GM18519 (cell line): ENCODE measurements around the gene EFCAB8.
"Not testable (repeated sequence)": the region's sequence is repeated elsewhere in the genome, so short reads cannot be mapped to it uniquely, and the experiment has no call there.

Experiments
- ATAC-seq: cut with Tn5 transposase; IDR thresholded peaks from one replicate; pipeline ENCODE4 v1.9.1; 2021; ENCODE audit warnings: mild to moderate bottlenecking, moderate library complexity; ENCODE audit not compliant: unreplicated experiment, low FRiP score

The EFCAB8 gene

GRCh38 chr20:32885952-32886351, 27.2 kb downstream of the EFCAB8 start:
- ATAC-seq: no peak

- no peak for ATAC-seq
These were observed 27.9 kb downstream of the EFCAB8 start for GRCh38 chr20:32886652-32887051.

GRCh38 chr20:32887492-32887891, 28.8 kb downstream of the EFCAB8 start:
- ATAC-seq: no peak

GRCh38 chr20:32888636-32889035, 29.9 kb downstream of the EFCAB8 start:
- no peak for ATAC-seq

GRCh38 chr20:32889281-32889680, 30.6 kb downstream of the EFCAB8 start:
- ATAC-seq: no peak

GRCh38 chr20:32891491-32891890, 32.8 kb downstream of the EFCAB8 start:
- ATAC-seq: no peak

- ATAC-seq: no peak
These were observed 33.4 kb downstream of the EFCAB8 start for GRCh38 chr20:32891926-32892660.

- no peak for ATAC-seq
These were observed 34.7 kb downstream of the EFCAB8 start for GRCh38 chr20:32893263-32894025.

- no peak for ATAC-seq
These were observed 35.3 kb downstream of the EFCAB8 start for GRCh38 chr20:32894026-32894483.

- no peak for ATAC-seq
These were observed 36.1 kb downstream of the EFCAB8 start for GRCh38 chr20:32894711-32895355.

GRCh38 chr20:32896521-32897280, 38.0 kb downstream of the EFCAB8 start:
- no peak for ATAC-seq

- ATAC-seq: no peak
These were observed 40.0 kb downstream of the EFCAB8 start for GRCh38 chr20:32898729-32899128.

- no peak for ATAC-seq
These were observed 44.0 kb downstream of the EFCAB8 start for GRCh38 chr20:32902456-32903420.

GRCh38 chr20:32903666-32904175, 45.0 kb downstream of the EFCAB8 start:
- ATAC-seq: no peak

- ATAC-seq: not testable (repeated sequence)
These were observed 46.0 kb downstream of the EFCAB8 start for GRCh38 chr20:32904678-32905077.

GRCh38 chr20:32906200-32906599, 47.5 kb downstream of the EFCAB8 start:
- no peak for ATAC-seq

- ATAC-seq: no peak
These were observed 48.3 kb downstream of the EFCAB8 start for GRCh38 chr20:32906871-32907495.

- no peak for ATAC-seq
These were observed 49.2 kb downstream of the EFCAB8 start for GRCh38 chr20:32907886-32908285.
